HL-60/S4 (cell line): ENCODE measurements around the gene TNFSF9.
"Not testable (repeated sequence)": the region's sequence is repeated elsewhere in the genome, so short reads cannot be mapped to it uniquely, and the experiment has no call there.

Experiments used
- in situ Hi-C: fragments of 300-500 bp; cut with MboI; formaldehyde crosslinking; loops from 2 replicates; pipeline ENCODE4 v1.14.3; 2022; ENCODE audit warnings: low sequenced_read_pairs

Gene TNFSF9

GRCh38 chr19:6532244-6532999 is 1.6 kb downstream of the TNFSF9 start:
- in situ Hi-C loops, result no loop called here

GRCh38 chr19:6533000-6533328 is 2.1 kb downstream of the TNFSF9 start:
- in situ Hi-C loops, result no loop called here

- in situ Hi-C loops, result no loop called here
Measured at GRCh38 chr19:6533746-6534418, 3.1 kb downstream of the TNFSF9 start.

GRCh38 chr19:6534451-6535093 is 3.7 kb downstream of the TNFSF9 start:
- in situ Hi-C loops, result no loop called here

- in situ Hi-C loops, result no loop called here
Measured at GRCh38 chr19:6535558-6536137, 4.8 kb downstream of the TNFSF9 start.

GRCh38 chr19:6539514-6539913 is 8.7 kb downstream of the TNFSF9 start:
- in situ Hi-C loops, result no loop called here

- in situ Hi-C loops, result no loop called here
Measured at GRCh38 chr19:6540918-6541689, 10.3 kb downstream of the TNFSF9 start.

- in situ Hi-C loops, result no loop called here
Measured at GRCh38 chr19:6543866-6544347, 13.1 kb downstream of the TNFSF9 start.

GRCh38 chr19:6550679-6551078 is 19.9 kb downstream of the TNFSF9 start:
- in situ Hi-C loops, result not testable (repeated sequence)

- in situ Hi-C loops, result no loop called here
Measured at GRCh38 chr19:6551091-6551490, 20.3 kb downstream of the TNFSF9 start.

- in situ Hi-C loops, result no loop called here
Measured at GRCh38 chr19:6551607-6552450, 21.0 kb downstream of the TNFSF9 start.

GRCh38 chr19:6556043-6556449 is 25.2 kb downstream of the TNFSF9 start:
- in situ Hi-C loops, result no loop called here

- in situ Hi-C loops, result no loop called here
Measured at GRCh38 chr19:6556480-6557195, 25.8 kb downstream of the TNFSF9 start.

- in situ Hi-C loops, result not testable (repeated sequence)
Measured at GRCh38 chr19:6562437-6562836, 31.6 kb downstream of the TNFSF9 start.

GRCh38 chr19:6564393-6564792 is 33.6 kb downstream of the TNFSF9 start:
- in situ Hi-C loops, result no loop called here

GRCh38 chr19:6566727-6567126 is 35.9 kb downstream of the TNFSF9 start:
- in situ Hi-C loops, result not testable (repeated sequence)

GRCh38 chr19:6568010-6568526 is 37.2 kb downstream of the TNFSF9 start:
- in situ Hi-C loops, result no loop called here

- in situ Hi-C loops, result no loop called here
Measured at GRCh38 chr19:6568816-6569215, 38.0 kb downstream of the TNFSF9 start.

GRCh38 chr19:6570764-6571163 is 39.9 kb downstream of the TNFSF9 start:
- in situ Hi-C loops, result no loop called here
